GM12878 (cell line): Measurements from ENCODE around the gene PRKCE.

Experiments used
- CEBPB ChIP-seq, 2 experiments: fragments of 150-350 bp in 1 of 2; IDR thresholded peaks; 2 replicates each; pipeline ENCODE4 v1.6.1; 2012 to 2014; ENCODE audit warnings: low read depth in 2 of 2, low read length in 2 of 2, borderline replicate concordance in 1 of 2, inconsistent platforms in 1 of 2
- HDAC2 ChIP-seq: fragments of 200-600 bp; sonication (generic); IDR thresholded peaks from 2 replicates; pipeline ENCODE4 v1.6.1; 2017
- POLR2A ChIP-seq: IDR thresholded peaks from 2 replicates; pipeline ENCODE4 v1.6.1; 2011; ENCODE audit warnings: low read depth, mild to moderate bottlenecking, low read length
- RAD21 ChIP-seq: IDR thresholded peaks from 2 replicates; pipeline ENCODE4 v1.6.1; 2011; ENCODE audit warnings: mild to moderate bottlenecking, low read depth, low read length, moderate library complexity; ENCODE audit not compliant: insufficient read depth
- SMAD1 ChIP-seq: fragments of 450-650 bp; IDR thresholded peaks from 2 replicates; pipeline ENCODE4 v1.6.1; 2018; ENCODE audit warnings: mild to moderate bottlenecking, low read depth; ENCODE audit not compliant: partially characterized antibody
- SREBF2 ChIP-seq: IDR thresholded peaks from 2 replicates; pipeline ENCODE4 v1.6.1; 2012; ENCODE audit warnings: mild to moderate bottlenecking, low read length
- ZBTB4 ChIP-seq: fragments of 450-650 bp; formaldehyde crosslinking; IDR thresholded peaks from 2 replicates; pipeline ENCODE4 v1.4.0; 2022; ENCODE audit warnings: mild to moderate bottlenecking, moderate library complexity

- TF ChIP-seq SMAD1: no peak
- TF ChIP-seq ZBTB4 (CRISPR knock-in tag): no peak
- TF ChIP-seq CEBPB (IDR thresholded peaks at IDR 0.05; ENCODE audit: borderline replicate concordance in 1 of 2, low read depth in 2 of 2, low read length in 2 of 2): no peak
- no peak for TF ChIP-seq POLR2A
- TF ChIP-seq RAD21: no peak
- no peak for TF ChIP-seq SREBF2
- TF ChIP-seq HDAC2: no peak
Observed at GRCh38 chr2:46231721-46232120, 580.2 kb downstream of the PRKCE start.
